GM18909 (cell line): ENCODE measurements around the gene UMODL1.

Experiments used
- ATAC-seq: cut with Tn5 transposase; IDR thresholded peaks from one replicate; pipeline ENCODE4 v1.9.1; 2021; ENCODE audit warnings: mild to moderate bottlenecking; ENCODE audit not compliant: unreplicated experiment, poor library complexity

UMODL1 gene

DNA sequence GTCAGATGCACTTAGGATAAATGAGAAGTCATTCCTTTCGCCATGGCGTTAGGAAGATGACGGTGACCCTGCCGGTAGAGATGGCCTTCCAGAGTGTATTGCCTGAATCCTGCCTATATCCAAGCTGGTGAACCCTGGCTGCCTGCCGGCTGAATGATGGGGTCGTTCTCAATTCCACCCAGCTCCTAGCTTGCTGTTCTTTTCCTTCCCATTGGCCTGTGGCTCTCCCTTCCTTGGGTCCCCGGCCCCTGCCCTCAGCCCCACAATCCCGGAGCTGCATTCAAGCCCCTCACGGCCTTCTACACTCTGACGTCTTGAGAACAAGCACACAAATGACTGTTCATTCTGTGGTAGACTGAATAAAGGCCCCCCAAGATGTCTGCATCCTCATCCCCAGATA is 32.7 kb upstream of the UMODL1 start:
- ATAC-seq = no peak

DNA sequence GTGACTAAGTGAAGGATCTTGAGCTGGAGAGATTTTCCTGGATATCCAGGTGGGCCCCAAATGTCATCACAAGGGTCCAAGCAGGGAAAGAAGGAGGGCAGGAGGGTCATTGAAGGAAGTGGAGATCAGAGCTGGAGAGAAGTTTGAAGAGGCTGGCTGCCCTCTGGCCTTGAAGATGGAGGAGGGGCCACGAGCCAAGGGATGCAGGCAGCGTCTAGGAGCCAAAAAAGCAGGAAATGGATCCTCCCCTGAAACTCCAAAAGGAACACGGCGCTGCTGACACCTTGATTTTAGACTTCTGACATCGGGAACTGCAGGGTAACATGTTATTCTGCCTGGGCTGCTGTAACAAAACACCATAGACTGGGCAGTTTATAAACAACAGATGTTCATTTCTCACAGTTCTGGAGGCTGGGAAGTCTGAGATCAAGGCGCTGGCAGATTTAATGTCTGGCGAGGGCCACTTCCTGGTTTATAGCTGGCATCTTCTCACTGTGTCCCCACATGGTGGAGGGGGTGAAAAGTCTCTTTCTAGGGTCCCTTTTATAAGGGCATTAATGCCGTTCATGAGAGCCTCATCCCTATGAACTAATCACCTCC is 32.2 kb upstream of the UMODL1 start:
- no peak for ATAC-seq

DNA sequence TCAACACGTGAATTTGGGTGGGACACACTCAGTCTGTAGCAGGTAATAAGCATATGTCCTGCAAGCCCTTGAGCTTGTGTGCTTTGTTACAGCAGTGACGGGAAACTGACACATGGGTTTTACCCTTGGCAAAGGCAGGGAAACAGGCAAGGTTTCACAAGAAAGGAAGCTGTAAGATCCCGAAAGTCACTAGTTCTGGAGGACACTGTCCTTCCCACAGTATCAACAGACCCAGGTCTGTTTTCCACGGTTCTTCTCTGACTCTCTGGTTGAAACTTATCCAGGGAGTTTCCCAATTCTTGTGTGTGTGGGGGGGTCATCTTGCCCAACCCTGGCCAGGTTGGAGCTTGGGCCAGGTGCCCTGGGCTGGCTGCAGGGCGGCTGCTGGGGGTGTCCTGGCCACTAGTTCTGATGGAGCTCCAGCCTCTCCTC is 31.6 kb upstream of the UMODL1 start:
- ATAC-seq = no peak

DNA sequence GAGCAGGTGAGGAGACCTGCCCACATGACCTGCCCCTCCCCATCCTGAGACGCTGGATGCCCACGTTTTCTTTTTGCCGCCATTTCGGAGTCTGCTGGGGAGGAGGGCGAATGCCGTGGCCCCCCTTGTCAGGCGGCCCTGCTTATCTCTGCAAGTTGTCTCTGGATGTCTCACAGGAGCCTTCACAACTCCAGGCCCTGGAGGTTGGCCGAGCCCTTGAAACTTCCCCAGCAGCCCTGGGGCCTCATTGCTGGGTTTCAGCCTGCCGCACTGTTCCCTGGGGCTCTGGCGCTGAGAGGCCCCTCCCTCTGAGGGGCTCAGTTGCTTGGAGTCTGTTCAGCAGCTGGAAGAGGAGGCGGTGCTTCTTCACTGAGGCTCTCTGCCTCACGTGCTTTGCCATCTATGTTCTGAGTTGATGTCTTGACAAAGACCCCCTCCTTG is 31.2 kb upstream of the UMODL1 start:
- no peak for ATAC-seq

DNA sequence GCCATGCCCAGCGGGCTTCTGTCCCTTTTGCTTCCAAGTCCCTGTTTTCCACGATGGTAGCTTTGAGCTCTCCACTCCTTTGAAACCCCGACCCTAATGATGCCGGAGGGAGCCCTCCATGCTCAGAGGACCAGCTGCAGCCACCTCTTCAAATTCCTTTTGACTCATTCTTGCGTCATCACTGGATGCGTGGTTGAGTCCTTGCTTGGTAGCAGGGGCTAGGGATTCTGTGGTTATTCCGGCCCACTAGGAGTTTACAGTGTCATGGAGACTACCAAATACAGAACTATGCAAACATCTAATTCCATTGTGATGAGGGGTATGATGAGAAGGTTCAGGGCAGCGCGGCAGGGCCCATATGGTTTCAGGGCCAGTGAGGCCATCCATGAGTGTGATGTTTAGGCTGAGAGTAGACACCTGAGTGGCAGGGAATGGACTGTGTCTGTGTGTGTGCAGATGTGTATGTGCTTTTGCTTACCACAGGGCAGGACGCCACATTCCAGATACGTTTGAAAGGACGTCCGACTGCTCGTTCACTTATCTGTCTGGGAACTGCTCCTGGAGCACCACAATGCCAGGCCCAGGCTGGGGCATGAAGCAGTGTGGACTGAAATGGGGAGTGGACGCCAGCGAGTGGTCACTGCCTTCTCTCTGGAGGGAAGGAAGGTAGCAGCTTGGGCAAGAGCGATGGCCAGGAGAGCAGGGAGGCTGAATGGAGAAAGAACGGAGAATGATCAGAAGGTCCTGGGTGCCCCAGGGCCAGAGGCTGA is 30.5 kb upstream of the UMODL1 start:
- ATAC-seq = no peak

DNA sequence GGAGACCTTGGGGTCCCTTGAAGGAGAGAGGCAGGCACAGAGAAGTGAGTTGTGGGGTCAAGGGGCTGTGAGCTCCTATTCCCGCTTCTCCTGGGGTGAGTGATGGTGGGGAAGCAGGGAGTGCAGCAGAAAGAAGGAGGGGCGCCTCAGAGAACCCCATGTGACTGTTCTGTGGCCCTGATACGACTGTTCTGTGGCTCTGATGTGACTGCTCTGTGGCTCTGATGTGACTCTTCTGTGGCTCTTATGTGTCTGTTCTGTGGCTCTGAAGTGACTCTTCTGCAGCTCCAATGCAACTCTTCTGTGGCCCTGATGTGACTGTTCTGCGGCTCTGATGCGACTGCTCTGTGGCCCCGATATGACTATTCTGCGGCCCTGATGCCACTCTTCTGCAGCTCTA is 29.9 kb upstream of the UMODL1 start:
- no peak for ATAC-seq

DNA sequence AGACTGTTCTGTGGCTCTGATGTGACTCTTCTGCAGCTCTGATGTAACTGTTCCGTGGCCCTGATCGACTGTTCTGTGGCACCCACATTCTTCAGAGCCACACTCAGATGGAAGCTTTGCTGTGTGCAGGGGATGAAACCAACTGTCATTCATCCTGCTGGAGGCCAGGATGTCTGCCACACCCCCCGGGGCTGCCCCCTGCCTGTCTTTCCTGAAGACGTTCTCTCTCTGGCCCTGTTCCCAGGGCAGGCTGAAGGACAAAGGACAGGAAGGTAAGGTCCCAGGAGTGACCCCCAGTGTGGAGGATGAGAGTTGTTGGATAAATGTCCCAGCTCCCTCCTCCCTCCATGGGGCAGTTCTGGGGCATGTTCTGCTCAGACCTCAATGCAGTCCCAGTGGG is 29.4 kb upstream of the UMODL1 start:
- ATAC-seq = no peak

DNA sequence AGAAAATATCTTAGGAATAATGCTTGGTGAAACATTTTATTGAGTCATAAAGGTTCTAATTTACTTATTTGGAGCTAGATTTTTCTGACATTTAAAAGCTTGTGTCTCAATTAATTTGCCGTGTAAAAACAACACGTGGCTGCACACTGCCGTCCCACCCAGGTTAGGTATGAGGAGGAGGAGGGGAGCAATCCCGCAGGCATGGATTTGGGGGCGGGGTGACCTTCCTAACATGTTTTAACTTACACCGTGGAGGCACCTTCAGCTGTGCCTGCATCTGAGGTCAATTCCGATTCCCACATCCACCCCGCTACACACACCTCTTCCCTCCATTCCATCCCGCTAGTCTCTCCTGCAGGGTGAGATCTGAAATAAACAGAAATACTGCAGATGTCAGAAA is 28.5 kb upstream of the UMODL1 start:
- no peak for ATAC-seq

DNA sequence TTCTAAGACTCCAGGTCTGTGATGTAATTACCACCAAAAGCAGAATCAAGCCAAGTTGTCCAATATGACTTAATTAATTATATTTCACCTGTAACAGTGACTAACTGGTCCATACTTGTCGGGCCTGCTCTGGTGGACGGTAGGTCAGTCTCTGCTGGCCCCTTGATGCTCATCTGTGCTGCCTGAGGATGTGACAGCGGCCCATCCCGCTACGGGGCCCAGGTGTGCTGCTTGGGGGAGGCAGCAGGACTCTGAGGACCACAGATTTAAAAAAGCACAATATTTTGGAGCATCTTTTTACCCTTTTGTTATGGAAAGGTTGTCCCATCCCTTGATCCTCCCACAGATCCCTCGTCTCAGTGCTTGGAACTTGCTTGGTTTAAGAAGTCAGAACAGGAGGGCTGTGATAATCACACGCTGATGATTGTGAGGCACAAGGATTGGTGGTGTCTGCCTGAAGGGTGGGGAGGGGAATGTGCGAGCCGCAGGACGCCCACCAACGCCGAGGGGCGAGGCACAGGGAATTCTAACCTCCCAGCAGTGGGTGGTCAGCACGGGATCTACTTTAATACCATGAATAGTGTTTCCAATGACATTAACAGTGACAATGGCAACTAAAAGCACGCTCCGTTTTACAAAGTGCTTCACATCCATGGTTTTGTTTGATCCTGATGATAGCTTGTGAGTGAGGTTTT is 27.8 kb upstream of the UMODL1 start:
- no peak for ATAC-seq

DNA sequence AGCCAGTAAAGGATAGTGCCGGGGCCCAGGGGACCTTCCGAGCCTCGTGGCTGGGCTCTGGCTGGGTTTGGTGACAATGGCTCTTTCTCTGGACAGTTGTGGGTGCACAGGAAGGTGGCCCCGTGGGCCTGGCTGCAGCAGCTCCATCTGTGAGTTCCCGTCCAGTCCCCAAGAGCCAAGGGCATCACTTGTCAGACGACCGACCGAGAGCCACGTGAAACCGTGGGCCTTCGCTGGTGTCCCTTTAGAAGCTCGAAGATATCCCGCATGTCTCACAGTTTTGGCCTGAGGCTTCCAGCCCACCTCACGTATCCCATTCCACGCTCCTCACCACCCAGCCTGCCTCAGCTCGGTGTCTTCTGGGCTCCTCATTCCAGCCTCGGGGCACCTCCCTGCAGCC is 27.2 kb upstream of the UMODL1 start:
- ATAC-seq = no peak

DNA sequence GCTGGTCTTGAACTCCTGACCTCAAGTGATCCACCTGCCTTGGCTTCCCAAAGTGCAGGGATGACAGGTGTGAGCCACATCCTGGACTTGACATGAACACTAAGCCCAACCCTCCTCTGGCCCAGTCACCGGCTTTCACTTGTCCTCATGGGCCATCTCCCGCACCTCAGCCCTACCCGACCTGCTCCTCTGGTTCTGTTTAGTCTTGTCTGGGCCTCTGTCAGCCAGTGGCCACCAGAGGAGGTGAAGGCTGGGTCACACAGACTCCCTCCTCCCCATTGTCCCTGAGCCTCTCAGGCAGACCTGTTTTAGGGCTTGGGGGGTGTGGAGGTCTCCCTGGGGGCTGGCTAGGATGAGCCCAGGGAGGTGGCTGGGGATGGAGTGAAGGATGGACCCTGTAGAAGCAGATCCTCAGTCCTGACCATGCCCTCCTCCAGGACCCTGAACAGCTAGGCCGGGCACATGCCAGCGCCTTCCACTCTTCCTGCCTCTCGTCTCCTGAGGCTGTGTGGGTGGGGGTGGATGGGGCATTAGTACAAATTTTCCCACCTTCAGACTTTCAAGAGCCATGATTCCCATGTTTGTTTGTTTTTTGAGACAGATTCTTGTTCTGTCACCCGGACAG is 26.1 kb upstream of the UMODL1 start:
- no peak for ATAC-seq

DNA sequence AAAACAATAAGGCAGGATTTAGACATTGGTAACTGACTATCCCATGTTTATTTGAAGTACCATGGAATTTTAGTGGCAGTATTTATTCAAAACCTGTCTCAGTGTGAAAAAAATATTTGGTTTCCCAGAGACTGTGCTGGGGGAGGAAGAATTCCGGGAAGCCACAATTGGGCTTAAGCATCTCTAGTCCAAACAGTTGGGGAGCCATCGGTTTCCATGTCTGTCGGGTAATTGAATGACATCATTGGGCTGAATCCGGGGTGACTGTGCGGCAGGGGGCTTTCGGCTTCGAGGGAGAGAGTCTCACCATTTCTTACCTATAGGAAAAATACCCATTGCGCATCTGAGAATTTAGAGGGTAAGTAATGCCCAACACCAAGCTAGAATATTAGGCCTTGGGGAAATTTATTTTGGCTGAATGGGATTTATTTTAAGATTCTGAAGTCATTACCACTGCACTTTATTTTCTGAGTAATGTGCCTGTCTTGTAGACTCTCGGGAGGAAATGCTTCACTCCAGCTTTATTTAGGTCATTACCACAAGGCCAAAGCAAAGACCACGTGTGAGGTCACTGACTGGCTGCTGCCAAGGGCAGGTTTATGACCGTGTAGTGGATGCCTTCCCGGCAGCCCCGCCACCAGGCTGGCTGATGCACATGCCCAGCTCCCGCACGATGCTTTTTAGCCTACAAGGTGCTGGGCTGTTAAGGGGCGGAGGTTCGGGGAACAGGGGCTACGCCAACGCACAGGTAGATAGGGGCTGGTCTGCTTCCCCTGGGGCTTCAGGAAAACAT is 23.1 kb upstream of the UMODL1 start:
- ATAC-seq = no peak

DNA sequence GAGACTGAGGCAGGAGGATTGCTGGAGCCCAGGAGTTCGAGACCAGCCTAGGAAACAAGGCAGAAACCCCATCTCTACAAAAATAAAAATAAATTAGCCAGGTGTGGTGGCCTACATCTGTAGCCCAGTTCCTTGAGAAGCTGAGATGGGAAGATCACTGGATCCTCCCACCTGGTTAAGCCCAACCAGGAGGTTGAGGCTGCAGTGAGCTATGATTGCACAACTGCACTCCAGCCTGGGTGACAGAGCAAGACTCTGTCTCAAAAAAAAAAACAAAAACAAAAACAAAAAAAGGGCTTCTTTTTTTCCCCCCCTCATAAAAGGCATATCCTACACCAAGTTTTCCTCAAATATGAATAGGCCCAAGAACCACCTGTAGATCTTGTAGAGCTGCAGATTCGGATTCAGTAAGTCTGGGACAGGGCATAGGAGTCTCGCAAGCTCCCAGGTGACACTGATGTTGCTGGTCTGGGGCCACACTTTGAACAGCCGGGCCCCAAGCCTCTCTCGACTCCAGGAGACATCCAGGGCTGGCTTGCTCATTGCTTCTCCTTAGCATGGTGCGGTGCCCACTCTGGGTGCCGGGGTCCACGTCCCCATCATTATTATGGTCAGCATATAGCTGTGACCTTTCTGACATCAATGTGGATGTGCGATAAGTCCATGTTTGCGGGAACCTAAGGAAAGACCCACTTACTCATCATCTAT is 22.1 kb upstream of the UMODL1 start:
- ATAC-seq = no peak

DNA sequence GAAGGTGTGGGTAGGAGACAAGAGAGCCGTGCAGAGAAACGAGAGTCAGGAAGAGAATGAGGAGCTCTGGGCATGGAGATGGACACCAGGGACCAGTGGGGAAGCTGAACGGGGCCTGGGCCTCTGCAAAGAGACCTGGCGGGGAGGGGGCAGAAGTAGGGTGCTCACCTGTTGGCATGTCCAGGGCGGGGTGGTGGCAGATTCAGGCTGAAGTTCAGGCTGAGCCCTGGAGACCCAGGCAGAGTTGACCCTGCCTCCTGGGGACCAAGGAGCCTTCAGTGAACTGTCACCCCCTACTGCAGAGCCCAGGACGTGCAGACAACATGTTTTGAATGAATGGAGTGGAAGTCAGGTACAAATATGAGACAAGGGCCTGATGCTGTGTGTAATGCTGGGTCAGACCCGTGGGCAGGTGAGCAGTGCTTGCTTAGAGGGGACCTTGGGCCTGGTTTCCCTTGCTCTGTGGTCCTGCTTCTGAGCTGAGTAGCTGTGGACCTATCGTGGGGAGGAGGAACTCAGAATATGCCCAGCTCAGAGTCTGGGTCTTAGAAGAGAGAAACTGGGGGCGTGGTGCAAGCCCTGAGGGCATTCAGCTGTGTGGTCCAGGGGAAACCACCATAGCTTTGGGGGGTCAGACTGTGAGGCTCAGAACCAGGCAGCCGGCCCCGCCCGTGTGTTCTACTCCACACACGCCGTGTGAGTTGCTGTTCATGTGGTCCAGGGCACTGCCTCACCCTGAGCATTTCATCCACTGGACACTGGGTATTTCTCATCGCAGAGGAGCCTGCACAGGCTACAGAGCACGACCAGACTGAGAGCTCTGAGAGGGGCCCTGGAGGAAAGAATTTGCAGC is 21.3 kb upstream of the UMODL1 start:
- ATAC-seq = no peak

DNA sequence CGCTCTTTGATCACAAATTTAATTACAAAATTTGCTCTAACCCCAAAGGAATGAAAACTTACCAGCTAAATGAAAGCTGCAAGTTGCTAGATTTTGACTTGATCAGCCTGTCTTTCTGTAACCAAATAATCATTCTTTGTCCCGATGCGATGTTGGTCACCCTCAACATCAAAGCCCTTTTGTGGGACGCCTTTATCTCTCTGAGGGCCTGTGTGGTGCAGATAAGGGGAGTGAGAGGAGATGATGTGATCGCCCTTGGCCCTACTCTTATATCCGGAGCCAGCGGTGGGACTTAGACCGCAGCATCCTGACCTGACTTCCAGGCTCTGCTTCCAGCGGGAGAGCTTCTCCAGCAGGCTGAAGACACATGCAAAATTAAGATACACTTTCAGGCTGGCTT is 19.3 kb upstream of the UMODL1 start:
- ATAC-seq = no peak

DNA sequence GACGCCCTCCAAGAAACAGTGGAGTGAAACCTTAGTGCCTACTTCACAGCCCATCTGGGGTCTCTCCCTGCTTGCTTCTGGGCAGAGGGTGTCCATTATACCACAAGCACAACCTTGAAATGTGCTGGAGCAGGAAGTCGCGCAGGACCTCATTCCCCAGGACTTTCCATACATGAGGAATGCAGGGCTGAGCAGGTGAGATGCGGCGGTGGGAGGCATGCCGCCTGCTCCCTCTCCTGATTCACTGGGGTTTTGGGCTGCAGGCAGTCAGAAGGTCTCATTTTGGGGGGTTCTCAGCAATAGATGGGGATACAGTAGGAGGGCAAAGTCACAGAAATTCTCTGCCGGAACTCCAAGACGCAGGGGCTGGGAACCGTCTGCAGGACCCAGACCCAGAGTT is 15.7 kb upstream of the UMODL1 start:
- no peak for ATAC-seq

DNA sequence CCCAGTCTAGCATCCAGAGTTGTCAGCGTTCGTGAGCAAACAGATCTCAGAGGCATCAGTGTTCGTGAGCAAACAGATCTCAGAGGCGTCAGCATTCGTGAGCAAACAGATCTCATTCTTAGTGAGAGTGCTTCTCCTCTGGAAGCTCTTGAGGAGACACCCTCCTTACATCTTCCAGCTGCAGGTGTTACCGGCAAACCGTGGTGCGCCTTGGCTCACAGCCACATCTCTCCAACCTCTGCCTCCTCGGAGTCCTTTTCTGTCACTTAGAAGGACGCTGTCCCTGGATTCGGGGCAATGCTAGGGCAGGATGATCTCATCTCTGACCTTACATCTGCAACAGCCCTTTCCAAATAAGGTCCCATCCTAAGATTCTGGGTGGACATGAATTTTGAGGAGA is 14.6 kb upstream of the UMODL1 start:
- ATAC-seq = no peak

DNA sequence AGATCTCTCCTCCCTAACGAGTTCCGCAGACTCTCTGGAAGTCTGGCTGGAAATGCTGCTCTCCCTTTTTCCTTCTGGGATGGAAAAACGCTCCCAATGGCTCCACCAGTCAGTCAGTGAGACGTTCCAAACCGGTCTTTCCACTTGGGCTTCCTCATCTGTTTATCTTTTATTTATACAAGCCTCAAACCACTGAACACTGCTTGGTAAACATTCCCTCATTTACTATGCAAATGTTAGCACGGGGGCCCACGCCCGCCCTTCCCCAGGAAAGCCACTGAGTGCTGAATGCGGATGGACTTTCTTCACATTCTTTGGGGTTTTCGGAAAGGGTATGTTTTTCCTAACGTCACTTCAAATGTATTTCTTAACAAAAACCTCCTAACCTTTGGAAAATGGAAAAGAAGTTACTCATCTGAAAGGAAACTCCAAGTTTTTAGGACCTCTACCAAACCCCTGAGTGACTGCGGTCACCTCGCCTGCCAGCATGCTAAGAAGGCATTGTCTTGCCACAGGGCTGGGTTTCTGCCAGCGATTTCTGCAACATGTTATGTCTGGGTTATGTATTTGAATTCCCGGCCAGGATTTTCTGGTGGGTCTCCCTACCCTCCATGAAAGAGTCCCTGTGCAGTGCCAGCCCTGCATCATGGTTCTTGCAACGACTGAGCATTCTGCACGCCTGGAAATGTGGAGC is 14.0 kb upstream of the UMODL1 start:
- no peak for ATAC-seq
